ENCODE results near the gene CHP1. TPM values are rescaled to one million over a fixed set of nuclear protein-coding genes. Genes with fewer than 3 reads are reported as not detected.

Gene CHP1
- total RNA-seq, 1 experiment from 2014 or later: 139 TPM

GRCh38 chr15:41286665-41287333, 55.7 kb downstream of the CHP1 start:
- Histone ChIP-seq H3K4me3 (ENCODE audit: low read depth, low read length) (no peak overlapping the region), H3K9me3 (no peaks in the 10 kb centered on the region), H3K36me3 (ENCODE audit: control insufficient read depth, insufficient read depth, low read length) (no peaks in the 10 kb centered on the region), H3K27me3 (replicated peaks; ENCODE audit: control insufficient read depth, insufficient read depth, low read length) (no peaks in the 10 kb centered on the region), H3K4me1 (peaks cover 11% of the 10 kb centered on the region; the same call in 1 of the 2 replicates)
- Mint-ChIP-seq H3K4me1 (ENCODE audit: low read depth, unreplicated experiment) (peaks cover 14% of the 10 kb centered on the region), H3K27ac (ENCODE audit: unreplicated experiment) (no peak overlapping the region), H3K36me3 (ENCODE audit: insufficient read depth, unreplicated experiment) (peaks cover 79% of the 10 kb centered on the region), H3K27me3 (ENCODE audit: insufficient read depth, unreplicated experiment) (no peaks in the 10 kb centered on the region), H3K4me3 (ENCODE audit: unreplicated experiment) (no peak overlapping the region), H3K9me3 (ENCODE audit: unreplicated experiment) (no peaks in the 10 kb centered on the region)
- DNase-seq: no peak
- no TSS peak for BruUV-seq (replicated peaks)
- CTCF ChIA-PET: interaction anchor here (0.6 kb wide), 1 partner anchor 42 kb away, joined by 4 read pairs; no protein-coding TSS in a partner anchor
- no peak for TF ChIP-seq CTCF (IDR thresholded peaks at IDR 0.05; ENCODE audit: insufficient read depth in 1 of 2, low read depth in 1 of 2, low read length in 1 of 2, severe bottlenecking in 1 of 2, unreplicated experiment in 1 of 2)
- intact Hi-C loops (cut with micrococcal nuclease; ENCODE audit: unreplicated experiment): no loop called here
- POLR2A ChIA-PET: no interaction called here

GRCh38 chr15:41288464-41288863, 57.4 kb downstream of the CHP1 start:
- intact Hi-C loops (cut with micrococcal nuclease; ENCODE audit: unreplicated experiment): no loop called here
- no peak for TF ChIP-seq CTCF (IDR thresholded peaks at IDR 0.05; ENCODE audit: insufficient read depth in 1 of 2, low read depth in 1 of 2, low read length in 1 of 2, severe bottlenecking in 1 of 2, unreplicated experiment in 1 of 2)
- no peak overlapping the region for H3K27ac Mint-ChIP-seq (ENCODE audit: unreplicated experiment)
- no peaks in the 10 kb centered on the region for H3K9me3 ChIP-seq
- ChIA-PET CTCF (no interaction called here), POLR2A (no interaction called here)
- H3K4me1 ChIP-seq: 0 out of 2 replicates have a peak, but pooled peaks cover 5% of the 10 kb centered on the region
- peaks cover 7% of the 10 kb centered on the region for H3K4me1 Mint-ChIP-seq (ENCODE audit: low read depth, unreplicated experiment)
- DNase-seq: no peak
- H3K27me3 ChIP-seq (replicated peaks; ENCODE audit: control insufficient read depth, insufficient read depth, low read length): no peaks in the 10 kb centered on the region
- no TSS peak for BruUV-seq (replicated peaks)
- no peak overlapping the region for H3K4me3 Mint-ChIP-seq (ENCODE audit: unreplicated experiment)
- H3K9me3 Mint-ChIP-seq (ENCODE audit: unreplicated experiment): no peaks in the 10 kb centered on the region
- no peaks in the 10 kb centered on the region for H3K36me3 ChIP-seq (ENCODE audit: control insufficient read depth, insufficient read depth, low read length)
- H3K36me3 Mint-ChIP-seq (ENCODE audit: insufficient read depth, unreplicated experiment): peaks cover 69% of the 10 kb centered on the region
- H3K27me3 Mint-ChIP-seq (ENCODE audit: insufficient read depth, unreplicated experiment): no peaks in the 10 kb centered on the region
- no peak overlapping the region for H3K4me3 ChIP-seq (ENCODE audit: low read depth, low read length)

GRCh38 chr15:41289953-41290352, 58.9 kb downstream of the CHP1 start:
- intact Hi-C loops (cut with micrococcal nuclease; ENCODE audit: unreplicated experiment): no loop called here
- Histone ChIP-seq H3K9me3 (no peaks in the 10 kb centered on the region), H3K27me3 (replicated peaks; ENCODE audit: control insufficient read depth, insufficient read depth, low read length) (no peaks in the 10 kb centered on the region), H3K4me3 (ENCODE audit: low read depth, low read length) (no peak overlapping the region), H3K36me3 (ENCODE audit: control insufficient read depth, insufficient read depth, low read length) (no peaks in the 10 kb centered on the region), H3K4me1 (0 out of 2 replicates have a peak, but pooled peaks cover 3% of the 10 kb centered on the region)
- H3K4me1 Mint-ChIP-seq (ENCODE audit: low read depth, unreplicated experiment): peaks cover 6% of the 10 kb centered on the region
- no peak for TF ChIP-seq CTCF (IDR thresholded peaks at IDR 0.05; ENCODE audit: insufficient read depth in 1 of 2, low read depth in 1 of 2, low read length in 1 of 2, severe bottlenecking in 1 of 2, unreplicated experiment in 1 of 2)
- CTCF ChIA-PET: interaction anchor here (0.5 kb wide), 1 partner anchor 55 kb away, joined by 6 read pairs; no protein-coding TSS in a partner anchor
- peaks cover 66% of the 10 kb centered on the region for H3K36me3 Mint-ChIP-seq (ENCODE audit: insufficient read depth, unreplicated experiment)
- POLR2A ChIA-PET: no interaction called here
- H3K27me3 Mint-ChIP-seq (ENCODE audit: insufficient read depth, unreplicated experiment): no peaks in the 10 kb centered on the region
- no peaks in the 10 kb centered on the region for H3K9me3 Mint-ChIP-seq (ENCODE audit: unreplicated experiment)
- no peak for DNase-seq
- no peak overlapping the region for H3K27ac Mint-ChIP-seq (ENCODE audit: unreplicated experiment)
- no peak overlapping the region for H3K4me3 Mint-ChIP-seq (ENCODE audit: unreplicated experiment)
- BruUV-seq (replicated peaks): no TSS peak

Measured in Caco-2 (cell line).